Panc1 (cell line): ENCODE results near the gene LRRC26.

ENCODE experiments used
- SIN3A ChIP-seq: IDR thresholded peaks from 2 replicates; pipeline ENCODE4 v1.6.1; 2012; ENCODE audit warnings: low read depth, mild to moderate bottlenecking, low read length, moderate library complexity, borderline replicate concordance; ENCODE audit not compliant: insufficient read depth
- TF ChIP-seq, protein P1 (sequence below): fragments of 450-650 bp; IDR thresholded peaks from 2 replicates; pipeline ENCODE4 v1.5.1; 2017; ENCODE audit warnings: mild to moderate bottlenecking

DNA sequence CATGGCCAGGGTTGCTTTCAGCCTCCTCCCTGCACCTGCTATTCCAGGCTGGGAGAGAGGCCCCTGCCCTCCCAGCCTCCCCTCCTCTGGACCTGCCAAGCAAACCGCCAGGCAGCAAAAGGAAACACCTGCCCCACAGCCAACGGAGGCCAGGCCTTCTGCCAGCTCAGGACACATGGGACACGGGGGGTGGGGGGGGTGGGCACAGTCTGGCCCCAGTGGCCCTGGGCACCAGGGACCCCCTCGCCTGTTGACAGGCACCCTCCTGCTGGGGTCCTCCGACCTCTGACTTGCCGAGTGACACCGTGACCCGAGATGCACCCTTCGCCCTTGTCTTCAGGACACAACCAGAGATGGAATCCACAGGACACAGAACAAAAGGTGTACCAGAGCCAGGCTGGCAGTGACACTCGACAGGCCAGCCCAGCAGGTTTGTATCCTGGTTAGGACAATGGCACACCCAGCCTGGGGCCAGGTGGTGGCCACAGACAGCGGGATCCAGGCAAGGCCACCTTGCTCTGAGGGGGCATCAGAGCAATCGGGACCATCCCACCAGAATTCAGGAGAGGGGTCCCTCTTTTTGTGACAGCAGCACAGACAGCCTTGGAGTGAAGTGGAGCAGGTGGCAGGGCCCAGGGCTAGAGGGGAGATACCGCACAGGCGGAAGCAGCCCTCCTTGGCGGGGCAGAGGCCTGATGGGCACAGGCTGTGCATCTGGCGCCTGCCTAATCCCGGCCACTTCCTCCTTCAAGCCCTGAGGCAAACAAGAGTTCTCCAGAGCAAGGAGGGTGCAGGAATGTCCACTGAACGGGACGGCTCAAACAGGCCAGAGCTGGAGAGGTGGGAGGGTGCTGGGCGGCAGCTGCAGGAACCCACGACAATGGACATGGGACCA lies 3.3 kb upstream of the LRRC26 start:
- TF ChIP-seq, protein P1, sequence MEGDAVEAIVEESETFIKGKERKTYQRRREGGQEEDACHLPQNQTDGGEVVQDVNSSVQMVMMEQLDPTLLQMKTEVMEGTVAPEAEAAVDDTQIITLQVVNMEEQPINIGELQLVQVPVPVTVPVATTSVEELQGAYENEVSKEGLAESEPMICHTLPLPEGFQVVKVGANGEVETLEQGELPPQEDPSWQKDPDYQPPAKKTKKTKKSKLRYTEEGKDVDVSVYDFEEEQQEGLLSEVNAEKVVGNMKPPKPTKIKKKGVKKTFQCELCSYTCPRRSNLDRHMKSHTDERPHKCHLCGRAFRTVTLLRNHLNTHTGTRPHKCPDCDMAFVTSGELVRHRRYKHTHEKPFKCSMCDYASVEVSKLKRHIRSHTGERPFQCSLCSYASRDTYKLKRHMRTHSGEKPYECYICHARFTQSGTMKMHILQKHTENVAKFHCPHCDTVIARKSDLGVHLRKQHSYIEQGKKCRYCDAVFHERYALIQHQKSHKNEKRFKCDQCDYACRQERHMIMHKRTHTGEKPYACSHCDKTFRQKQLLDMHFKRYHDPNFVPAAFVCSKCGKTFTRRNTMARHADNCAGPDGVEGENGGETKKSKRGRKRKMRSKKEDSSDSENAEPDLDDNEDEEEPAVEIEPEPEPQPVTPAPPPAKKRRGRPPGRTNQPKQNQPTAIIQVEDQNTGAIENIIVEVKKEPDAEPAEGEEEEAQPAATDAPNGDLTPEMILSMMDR, result no peak
- no peak for TF ChIP-seq SIN3A
